T follicular helper cell (primary cell): ENCODE results near the gene TTYH3.
"Not testable (repeated sequence)": the region's sequence is repeated elsewhere in the genome, so short reads cannot be mapped to it uniquely, and the experiment has no call there.

Source experiments
- DNase-seq: peaks from one replicate; pipeline ENCODE4 v3.0.0-alpha.2; 2020; ENCODE audit warnings: low read depth
- total RNA-seq, 2 experiments: gene quantifications; one replicate each; lab custom pipeline; 2026; lab: John Stamatoyannopoulos, UW

TTYH3 gene, protein sequence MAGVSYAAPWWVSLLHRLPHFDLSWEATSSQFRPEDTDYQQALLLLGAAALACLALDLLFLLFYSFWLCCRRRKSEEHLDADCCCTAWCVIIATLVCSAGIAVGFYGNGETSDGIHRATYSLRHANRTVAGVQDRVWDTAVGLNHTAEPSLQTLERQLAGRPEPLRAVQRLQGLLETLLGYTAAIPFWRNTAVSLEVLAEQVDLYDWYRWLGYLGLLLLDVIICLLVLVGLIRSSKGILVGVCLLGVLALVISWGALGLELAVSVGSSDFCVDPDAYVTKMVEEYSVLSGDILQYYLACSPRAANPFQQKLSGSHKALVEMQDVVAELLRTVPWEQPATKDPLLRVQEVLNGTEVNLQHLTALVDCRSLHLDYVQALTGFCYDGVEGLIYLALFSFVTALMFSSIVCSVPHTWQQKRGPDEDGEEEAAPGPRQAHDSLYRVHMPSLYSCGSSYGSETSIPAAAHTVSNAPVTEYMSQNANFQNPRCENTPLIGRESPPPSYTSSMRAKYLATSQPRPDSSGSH
- total RNA-seq, result 6.5 to 6.8 reads per million in 2 experiments

DNA sequence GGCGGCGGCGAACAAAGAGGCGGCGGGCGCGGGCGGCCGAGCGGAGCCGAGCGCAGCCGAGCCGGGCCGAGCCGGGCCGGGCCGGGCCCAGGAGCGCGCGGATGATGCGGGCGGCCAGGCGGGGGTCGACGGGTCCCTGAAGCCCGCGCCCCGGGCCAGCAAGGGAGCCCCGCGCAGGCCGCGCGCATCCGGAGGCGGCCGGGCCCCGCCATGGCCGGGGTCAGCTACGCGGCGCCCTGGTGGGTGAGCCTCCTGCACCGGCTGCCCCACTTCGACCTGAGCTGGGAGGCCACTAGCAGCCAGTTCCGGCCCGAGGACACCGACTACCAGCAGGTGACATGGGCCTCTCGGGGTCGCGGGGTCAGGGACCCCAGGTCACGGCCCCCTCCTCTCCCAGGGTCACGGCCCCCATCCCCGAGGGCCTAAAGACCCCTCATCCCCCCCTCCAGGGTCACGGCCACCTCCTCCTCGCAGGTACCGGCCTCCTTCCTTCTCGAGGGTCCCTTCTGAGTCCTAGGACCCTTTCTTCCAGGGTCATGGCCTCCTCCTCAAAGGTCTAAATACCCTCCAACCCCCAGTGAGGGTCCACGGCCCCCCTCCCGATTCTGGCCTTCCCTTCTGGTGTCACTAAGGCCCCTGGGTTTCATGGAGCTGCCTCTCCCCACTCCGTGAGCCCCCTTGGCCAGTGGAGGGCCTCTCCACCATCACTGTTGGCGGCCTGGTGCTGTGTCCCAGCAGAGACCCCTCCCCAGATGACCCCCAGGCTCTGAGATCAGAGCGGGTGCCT lies at the start of gene TTYH3:
Gene TTYH3, plus strand, starts transcription at position 41 of the 787 bp plus-strand sequence. Its CDS starts 170 bp downstream, at position 211.
- DNase-seq, result no peak

DNA sequence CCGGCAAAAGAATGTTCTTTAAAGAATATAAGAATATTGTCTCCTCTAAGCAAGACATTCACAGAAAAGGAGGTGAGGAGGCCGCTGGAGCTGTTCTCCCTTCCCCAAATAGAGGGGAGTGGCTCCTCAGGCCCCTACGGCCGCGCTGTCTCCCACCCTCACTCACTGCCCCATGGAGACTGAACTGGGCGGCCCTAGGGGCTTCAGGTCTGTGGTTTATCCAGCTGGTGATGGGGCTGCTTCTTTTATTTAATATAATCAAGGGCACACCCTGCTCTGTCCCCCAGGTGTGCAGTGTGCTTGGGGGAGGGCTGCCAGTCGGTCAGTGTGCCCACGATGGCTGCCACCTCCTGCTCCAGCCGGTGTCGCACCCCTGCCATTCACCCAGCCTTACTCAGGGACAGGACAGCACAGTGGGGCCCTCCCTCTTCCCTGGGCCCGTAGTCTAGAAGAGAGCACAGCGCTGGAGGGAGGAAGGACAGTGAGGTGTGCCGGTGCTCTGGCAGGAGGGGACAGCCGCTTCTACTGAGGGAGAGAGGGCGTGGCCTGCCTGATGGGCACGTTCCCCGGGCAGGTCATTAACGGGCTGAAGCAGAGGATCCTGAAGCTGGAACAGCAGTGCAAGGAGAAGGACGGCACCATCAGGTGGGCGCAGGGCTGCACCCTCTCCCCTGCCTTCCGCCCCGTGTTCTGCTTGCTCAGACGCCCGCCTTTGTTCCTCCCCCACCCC lies 49.6 kb upstream of the TTYH3 start:
- no peak for DNase-seq

DNA sequence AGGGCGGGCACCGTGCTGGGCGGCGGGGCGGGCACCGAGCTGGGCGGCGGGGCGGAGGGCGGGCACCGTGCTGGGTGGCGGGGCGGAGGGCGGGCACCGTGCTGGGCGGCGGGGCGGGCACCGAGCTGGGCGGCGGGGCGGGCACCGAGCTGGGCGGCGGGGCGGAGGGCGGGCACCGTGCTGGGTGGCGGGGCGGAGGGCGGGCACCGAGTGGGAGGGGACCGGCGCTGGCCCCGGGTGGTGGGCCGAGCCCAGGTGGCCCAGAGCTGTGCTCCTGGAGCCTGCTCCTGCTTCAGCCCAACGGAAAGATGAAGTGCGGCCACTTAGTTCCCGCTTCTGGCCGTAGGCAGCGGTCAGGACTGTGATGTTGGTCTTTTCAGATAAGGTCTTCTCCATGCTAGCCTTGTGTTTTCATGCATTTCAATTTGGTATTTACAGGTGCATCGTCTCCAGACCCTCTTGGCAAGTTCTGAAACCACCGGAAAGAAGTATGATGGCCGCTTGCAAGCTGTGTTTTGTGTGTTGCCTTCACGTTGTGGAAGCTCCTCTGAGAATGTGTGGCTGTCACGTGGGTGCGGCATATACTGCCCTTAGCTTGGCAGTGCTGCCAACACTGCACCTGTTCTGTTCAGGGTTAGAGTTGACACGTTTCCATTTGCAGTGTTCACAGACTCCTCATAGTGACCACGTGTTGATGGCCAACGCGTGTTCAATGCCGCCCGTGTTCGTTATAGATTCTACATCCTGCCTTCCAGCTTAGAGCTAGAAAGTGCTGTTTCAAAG lies 47.8 kb upstream of the TTYH3 start:
- no peak for DNase-seq

DNA sequence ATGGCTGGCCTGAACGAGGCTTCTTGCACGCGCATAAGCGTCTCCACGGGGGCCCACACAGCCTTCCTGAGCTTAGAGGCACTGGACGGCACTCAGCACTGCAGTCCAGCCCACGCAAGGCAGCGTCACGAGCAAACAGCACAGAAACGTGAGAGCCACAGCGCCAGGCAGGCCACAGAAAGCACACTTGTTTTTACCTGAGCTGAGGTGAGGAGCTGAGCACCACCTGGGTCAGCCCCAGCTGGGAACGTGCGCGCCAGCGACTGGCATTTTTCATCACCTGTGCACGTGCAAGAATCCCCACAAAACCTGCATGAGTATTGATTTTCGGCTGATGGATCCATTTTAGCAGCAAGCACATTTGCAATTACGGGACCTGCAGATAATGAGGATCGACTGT lies 46.3 kb upstream of the TTYH3 start:
- DNase-seq, result no peak

DNA sequence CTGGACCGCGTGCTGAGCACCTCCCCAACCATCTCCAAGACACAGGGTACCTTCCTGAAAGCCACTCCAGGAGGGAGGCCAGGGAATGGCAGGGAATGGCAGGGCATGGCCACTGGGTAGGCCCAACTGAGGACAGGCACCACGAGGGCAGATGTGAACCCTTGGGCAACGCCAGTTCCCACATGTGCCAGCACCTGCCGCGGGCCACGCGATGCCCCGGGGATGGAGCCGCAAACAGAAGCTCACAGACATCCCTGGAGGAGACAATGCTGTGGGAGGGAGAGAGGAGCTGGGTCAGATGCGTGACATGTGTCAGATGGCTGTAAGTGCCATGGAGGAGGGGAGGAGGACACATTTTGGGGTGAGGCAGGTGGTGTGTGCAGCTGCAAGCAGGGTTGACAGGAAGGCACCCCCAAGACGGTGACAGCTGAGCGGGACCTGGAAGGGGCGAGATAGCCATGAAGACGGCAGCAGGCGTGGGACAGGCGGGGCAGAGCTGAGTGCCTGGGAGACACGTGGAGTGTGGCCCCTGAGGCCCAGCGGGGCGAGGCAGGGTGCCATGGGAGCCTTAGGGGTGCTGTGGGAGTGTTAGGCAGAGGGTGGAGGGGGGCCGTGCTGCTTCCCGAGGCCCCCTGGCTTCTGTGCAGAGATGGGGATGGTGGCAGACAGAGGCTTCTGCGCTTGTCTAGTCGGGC lies 45.3 kb upstream of the TTYH3 start:
- DNase-seq, result no peak

DNA sequence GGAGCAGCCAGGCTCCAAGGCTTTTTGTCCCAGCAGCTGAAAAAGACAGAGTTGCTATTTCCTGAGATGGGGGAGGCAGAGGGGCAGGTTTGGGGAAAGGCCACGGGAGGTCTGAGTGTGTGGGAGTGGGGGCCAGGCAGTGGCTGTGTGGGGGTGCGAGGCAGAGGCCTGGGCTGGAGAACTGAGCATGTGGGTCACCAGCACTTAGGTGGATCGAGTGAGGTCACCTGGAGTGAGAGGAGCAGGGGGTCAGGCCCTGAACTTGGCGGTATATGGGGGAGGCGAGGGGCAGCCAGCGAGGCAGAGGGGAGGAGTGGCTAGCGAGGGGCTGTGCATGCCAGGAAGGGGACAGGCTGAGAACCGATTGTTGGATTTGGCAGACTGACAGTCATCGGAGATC lies 44.7 kb upstream of the TTYH3 start:
- no peak for DNase-seq

DNA sequence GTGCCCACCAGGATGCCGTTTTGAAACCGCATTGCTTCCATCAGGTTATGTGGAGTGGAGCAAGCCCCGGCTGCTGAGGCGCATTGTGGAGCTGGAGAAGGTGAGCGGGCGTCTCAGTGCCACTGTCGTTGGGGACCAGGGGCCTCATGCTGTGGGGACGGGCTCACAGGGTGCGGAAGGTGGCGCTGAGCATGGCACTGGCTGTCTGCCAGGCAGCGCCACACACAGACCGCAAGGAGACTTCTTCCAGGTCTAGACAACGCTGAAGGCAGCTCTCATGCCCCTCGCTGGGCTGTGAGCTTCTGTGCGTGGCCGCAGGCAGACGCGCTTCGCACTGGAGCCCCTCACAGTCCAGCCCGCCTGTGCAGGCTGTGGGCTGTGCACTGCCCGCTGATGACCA lies 44.0 kb upstream of the TTYH3 start:
- DNase-seq, result no peak

DNA sequence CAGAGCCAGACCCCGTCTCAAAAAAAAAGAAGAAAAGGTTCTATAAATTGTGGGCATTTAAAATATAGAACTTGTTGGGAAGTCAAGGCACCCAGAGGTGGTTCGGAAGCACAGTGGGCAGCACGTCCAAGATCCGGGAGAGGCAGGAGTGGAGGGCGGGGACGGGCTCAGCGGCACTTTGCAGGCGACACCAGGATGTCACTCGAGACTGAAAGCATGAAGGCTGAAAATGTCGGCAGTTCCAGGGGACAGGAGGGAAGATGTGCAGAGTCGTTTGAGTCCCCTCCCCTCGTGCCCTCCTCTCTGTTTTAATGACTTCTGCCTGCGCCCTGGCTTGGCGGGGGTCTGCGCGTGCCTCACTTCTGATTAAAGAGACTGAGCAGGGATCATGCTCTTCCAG lies 42.4 kb upstream of the TTYH3 start:
- no peak for DNase-seq

DNA sequence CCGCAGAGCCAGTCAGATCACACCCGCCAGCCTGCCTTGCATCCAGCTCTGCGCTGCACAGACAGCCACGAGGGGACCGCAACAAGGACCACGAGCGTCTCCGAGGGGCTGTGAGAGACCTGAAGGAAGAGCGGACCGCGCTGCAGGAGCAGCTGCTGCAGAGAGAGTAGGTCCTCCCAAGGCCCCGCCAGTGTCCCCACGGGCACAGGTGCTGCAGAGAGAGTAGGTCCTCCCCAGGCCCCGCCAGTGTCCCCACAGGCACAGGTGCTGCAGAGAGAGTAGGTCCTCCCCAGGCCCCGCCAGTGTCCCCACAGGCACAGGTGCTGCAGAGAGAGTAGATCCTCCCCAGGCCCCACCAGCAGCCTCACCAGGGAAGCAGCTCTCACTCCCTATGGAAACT lies 41.8 kb upstream of the TTYH3 start:
- DNase-seq, result not testable (repeated sequence)

DNA sequence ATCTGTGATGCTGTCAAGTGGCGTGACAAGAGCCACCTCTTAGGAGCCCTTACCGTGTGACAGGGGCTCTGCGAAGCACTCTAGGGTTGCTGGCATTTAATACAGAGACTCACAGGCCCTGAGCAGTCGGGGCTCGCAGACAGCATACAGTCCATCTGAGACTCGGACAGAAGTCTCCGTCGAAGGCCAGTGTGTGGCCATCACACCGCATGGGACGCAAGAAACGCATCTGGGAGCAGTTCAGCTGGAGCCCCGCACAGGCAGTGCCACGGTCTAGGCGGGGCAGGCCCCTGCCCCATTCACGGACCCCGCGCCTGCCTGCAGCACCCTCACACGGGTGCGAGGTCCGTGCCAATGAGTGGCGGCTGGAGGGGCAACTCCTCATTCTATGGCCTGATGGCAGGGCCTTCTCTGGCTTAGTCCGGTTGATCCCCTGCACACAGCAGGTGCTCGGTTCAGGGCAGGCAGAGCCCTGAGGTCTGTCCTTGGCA lies 39.4 kb upstream of the TTYH3 start:
- no peak for DNase-seq

DNA sequence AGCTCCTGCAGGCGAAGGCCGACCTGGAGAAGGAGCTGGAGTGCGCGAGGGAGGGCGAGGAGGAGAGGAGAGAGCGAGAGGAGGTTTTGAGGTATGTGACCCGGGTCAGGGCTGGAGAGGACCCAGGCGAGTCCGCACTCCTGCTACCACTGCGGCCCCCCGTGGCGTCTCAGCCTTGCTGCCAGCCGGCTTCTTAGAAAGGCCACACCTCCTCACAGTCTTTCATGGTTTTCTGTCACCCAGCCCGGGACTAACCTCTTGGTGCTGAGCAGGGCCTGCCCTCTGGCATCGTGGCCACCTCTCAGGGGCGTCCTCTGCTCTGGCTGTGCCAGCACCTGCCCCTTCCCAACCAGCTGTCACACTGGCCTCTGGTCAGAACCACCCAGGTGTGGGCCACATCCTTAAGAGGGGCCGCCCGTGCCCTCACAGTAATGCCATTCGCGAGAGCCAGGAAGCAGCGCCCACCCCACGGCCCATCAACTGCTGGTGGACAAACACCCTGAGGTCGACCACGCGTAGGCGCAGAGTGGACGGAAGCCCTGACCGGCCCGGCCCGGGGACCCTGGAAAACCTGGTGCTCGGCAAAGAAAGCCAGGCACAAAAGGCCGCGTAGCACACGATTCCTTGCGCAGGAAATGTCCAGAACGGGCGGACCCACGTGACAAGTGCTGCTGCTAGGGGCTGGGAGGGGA lies 38.6 kb upstream of the TTYH3 start:
- DNase-seq, result no peak

DNA sequence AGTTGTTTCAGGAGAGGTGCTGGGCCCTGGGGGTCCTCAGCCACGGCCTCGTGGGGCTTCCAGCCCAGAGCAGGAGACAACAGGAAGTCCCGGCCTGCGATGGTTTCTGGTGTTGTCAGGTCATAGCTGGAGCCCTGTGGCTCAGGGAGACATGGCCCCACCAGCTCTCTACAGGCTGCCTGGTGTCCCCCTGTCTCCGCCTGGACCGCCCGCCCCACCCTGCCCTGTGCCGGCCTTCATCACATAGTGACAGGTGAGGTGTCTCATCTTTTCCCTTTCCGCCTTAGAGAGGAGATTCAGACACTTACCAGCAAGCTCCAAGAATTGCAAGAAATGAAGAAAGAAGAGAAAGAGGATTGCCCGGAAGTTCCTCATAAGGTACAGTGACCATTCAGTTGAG lies 37.2 kb upstream of the TTYH3 start:
- DNase-seq, result no peak

DNA sequence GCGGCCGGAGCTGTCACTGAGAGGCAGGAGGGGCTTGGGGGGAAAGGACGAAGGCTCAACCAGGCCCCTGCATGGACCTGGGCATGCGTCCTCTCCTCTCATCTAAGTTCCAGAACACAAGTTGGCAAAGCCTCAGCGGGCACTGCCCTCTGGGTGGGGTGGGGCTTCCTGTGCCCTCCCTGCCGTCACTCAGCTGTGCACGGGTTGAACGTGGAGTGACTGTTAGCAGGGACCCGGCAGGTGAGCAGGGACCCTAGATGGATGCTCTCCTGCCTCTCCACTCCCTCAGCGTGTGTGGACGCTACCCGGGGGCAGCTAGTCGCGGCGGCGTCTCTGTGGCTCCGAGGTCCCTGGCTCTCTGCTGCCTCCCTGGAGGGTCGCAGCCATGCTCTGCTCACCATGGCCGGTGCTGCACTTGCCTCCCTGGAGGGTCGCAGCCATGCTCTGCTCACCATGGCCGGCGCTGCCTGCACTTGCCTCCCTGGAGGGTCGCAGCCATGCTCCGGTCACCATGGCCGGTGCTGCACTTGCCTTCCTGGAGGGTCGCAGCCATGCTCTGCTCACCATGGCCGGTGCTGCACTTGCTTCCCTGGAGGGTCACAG lies 36.4 kb upstream of the TTYH3 start:
- no peak for DNase-seq

DNA sequence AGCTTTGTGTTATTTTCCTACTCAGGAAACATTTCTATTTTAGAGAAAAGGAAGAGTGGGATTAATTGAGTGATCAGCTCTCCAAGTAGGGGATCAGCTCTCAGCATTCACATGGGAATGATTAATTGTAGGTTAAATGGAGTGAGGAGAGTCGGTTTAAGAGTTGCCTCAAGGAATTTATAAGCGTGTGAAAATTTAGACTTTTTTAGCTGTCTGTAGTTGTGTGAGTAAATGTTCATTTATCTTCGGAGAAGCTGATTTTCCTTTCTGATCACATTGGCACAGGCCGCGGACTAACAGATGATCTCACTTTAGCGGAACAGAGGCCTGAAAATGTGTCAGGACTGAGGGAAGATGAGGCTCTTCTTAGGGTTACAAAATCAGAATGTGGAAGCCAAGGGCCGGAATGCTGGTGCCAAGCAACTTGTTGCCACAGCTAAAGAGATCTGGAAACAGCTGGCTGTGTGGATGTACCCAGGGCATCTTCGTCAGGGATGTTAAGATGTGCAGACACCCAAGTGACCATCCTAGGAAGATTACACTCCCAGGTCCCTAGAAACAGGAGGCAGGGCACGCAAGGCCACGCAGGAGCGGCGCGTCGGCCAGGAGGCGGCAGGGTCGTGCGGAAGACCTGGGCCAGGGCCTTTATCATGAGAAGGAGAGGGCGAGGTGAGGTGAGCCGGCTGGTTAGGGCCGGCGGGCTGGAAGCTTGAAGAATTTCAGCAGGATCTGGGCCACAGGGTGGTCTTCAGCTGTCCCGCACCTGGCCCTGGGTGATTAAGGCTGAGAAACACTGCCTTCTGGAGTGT lies 35.1 kb upstream of the TTYH3 start:
- DNase-seq, result no peak

DNA sequence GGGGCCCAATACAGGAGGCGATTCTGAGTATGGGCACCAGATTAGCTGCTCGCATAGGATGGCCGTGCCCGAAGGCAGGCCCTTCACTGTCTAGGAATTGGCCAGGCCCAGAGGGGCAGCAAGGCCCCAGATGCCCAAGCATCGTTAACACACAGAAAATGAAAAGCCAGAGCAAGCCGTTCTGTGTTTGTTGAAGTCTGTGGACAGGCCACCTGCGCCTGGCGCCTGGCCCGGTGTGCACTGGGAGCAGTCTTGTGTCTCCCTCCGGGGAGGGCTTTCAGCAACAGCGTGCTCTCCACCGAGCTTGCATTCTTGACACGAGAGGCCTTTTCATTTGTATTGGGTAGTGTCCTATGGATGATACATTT lies 34.5 kb upstream of the TTYH3 start:
- no peak for DNase-seq

DNA sequence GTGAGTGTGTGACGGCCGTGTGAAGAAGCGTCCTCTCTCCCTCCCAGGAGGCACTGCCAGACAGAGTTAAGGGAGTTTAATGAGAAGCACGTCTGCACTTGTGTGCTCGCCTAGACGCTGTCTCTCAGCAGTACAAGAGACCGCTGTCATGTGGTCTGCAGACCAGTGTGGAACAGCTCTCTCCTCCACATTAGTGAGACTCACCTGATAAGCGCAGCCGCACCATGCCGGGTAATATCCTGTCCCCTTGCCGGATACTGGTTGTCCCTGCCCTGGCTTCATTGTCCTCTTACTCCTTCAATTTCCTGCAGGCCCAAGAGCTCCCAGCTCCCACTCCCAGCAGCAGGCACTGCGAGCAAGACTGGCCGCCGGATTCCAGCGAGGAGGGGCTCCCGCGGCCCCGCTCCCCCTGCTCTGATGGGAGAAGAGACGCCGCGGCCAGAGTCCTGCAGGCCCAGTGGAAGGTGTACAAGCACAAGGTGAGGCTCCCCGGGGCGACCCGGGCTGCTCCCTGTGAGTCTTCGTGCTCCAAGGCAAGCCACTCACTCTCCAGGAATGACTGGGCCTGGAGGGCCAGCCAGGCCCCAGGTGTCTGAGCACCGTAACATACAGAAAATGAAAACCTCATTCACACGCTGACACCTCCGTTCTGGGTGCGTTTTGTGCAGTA lies 33.5 kb upstream of the TTYH3 start:
- no peak for DNase-seq

DNA sequence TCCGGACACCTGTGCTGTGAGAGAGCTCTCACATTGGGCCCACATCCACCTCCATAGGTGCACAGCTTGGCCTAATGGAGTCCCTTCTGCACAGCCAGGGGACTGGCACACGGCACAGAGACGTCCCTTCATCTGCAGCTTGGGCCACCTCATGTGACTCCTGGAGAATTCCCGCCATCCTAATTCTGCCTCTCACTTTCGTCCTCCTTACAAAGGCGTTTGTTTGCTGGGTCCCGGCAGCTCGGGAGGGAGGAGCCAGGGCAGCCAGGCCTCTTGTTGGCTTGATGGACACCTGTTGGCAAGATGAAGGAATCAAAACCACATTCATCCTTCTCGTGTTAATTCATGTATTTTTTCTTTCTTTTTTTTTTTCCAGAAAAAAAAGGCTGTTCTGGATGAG lies 30.7 kb upstream of the TTYH3 start:
- DNase-seq, result no peak

DNA sequence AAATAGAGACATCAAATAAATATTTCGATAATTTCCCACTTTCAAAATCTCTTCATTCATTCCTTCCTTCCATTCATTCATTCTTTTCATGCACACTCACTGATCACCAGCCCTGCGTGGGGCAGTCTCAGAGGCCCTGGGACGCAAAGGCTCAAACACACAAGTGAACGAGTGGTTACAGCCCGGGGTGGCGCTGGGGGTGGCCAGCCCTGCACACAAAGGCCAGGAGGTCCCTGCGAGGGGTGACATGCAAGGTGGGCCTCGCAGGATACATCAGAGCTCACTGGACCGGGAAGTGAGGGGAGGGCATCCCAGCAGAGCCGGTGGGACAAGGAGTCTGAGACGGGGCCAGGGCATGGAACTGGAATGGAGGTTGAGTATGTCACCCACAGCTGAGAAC lies 29.9 kb upstream of the TTYH3 start:
- DNase-seq, result no peak
